Measurements from ENCODE around the gene RANBP9.

DNA sequence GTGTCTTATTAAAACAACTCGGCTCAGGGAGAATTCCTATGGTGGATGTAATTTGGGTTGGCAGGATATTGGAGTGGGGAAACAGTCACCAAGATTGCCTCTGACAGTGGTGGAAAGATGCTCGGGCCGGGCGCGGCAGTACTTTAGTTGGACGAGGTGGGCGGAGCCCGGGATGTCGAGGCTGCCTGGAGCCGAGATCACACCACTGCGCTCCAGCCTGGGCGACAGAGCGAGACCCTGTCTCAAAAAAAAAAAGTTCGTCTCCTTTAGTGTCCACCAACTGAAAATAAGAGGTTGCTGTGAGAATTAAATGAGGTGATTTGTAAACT is 95.9 kb downstream of the RANBP9 start:
- TF ChIP-seq, protein P1, sequence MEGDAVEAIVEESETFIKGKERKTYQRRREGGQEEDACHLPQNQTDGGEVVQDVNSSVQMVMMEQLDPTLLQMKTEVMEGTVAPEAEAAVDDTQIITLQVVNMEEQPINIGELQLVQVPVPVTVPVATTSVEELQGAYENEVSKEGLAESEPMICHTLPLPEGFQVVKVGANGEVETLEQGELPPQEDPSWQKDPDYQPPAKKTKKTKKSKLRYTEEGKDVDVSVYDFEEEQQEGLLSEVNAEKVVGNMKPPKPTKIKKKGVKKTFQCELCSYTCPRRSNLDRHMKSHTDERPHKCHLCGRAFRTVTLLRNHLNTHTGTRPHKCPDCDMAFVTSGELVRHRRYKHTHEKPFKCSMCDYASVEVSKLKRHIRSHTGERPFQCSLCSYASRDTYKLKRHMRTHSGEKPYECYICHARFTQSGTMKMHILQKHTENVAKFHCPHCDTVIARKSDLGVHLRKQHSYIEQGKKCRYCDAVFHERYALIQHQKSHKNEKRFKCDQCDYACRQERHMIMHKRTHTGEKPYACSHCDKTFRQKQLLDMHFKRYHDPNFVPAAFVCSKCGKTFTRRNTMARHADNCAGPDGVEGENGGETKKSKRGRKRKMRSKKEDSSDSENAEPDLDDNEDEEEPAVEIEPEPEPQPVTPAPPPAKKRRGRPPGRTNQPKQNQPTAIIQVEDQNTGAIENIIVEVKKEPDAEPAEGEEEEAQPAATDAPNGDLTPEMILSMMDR (conservative IDR thresholded peaks at IDR 0.05), result no peak
- no peak for TF ChIP-seq ZFX (IDR thresholded peaks at IDR 0.05)

Data from C4-2B (cell line).